ENCODE data around the gene LRP4. TPM values are rescaled to one million over a fixed set of nuclear protein-coding genes. Genes with fewer than 3 reads are reported as not detected.
"Not testable (repeated sequence)": the region's sequence is repeated elsewhere in the genome, so short reads cannot be mapped to it uniquely, and the experiment has no call there.

The LRP4 gene, protein sequence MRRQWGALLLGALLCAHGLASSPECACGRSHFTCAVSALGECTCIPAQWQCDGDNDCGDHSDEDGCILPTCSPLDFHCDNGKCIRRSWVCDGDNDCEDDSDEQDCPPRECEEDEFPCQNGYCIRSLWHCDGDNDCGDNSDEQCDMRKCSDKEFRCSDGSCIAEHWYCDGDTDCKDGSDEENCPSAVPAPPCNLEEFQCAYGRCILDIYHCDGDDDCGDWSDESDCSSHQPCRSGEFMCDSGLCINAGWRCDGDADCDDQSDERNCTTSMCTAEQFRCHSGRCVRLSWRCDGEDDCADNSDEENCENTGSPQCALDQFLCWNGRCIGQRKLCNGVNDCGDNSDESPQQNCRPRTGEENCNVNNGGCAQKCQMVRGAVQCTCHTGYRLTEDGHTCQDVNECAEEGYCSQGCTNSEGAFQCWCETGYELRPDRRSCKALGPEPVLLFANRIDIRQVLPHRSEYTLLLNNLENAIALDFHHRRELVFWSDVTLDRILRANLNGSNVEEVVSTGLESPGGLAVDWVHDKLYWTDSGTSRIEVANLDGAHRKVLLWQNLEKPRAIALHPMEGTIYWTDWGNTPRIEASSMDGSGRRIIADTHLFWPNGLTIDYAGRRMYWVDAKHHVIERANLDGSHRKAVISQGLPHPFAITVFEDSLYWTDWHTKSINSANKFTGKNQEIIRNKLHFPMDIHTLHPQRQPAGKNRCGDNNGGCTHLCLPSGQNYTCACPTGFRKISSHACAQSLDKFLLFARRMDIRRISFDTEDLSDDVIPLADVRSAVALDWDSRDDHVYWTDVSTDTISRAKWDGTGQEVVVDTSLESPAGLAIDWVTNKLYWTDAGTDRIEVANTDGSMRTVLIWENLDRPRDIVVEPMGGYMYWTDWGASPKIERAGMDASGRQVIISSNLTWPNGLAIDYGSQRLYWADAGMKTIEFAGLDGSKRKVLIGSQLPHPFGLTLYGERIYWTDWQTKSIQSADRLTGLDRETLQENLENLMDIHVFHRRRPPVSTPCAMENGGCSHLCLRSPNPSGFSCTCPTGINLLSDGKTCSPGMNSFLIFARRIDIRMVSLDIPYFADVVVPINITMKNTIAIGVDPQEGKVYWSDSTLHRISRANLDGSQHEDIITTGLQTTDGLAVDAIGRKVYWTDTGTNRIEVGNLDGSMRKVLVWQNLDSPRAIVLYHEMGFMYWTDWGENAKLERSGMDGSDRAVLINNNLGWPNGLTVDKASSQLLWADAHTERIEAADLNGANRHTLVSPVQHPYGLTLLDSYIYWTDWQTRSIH (N-terminal part only)
- not detected for total RNA-seq

DNA sequence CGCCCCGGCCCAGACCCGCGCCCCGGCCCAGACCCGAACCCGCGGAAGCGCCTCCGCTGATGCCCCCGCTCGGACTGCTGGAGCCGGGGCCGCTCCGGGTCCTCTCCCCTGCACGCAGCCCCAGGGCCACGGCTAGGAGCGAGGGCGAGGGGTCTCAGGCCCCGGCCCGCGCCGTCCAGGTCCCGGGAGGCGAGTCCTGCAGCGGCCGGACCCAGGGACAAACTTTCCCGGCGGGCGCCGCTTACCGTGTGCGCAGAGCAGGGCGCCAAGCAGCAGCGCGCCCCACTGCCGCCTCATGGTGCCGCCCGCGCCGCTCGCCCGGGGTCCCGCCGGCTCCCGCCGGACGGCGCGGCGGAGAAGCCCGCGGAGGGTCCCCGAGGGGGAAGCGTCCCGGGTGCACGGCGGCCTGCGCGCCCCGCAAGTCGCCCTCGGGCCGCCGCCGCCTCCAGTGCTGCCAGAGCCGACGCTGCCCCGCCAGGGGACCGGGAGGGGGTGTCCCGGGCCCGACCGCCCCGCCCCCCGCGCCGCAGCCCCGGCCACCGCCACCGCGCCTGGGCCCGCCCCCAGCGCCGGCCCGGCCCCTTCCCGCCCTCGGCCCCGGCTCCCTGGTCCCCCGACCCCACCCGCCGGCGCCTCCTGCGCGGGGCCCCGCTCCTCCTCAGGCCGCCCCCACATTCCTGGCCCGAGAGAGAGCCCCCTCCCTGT is at the start of gene LRP4:
Gene LRP4 (minus strand): TSS at position 468 of the 705 bp plus-strand sequence. CDS start 171 bp downstream, at position 297.
- Mint-ChIP-seq H3K27ac (no peak within 1 kb of the TSS), H3K27me3 (ENCODE audit: low read depth) (peaks cover 53% of the 10 kb centered on the region), H3K36me3 (ENCODE audit: low read depth) (no peaks in the 10 kb centered on the region), H3K9me3 (ENCODE audit: insufficient read depth) (no peaks in the 10 kb centered on the region), H3K4me3 (peak within 1 kb of the TSS; percentile 69), H3K4me1 (ENCODE audit: low read depth) (peaks cover 30% of the 10 kb centered on the region)
- ChIA-PET POLR2A (no interaction called here), CTCF (interaction anchor here (1.4 to 1.6 kb wide), 2 partner anchors 237 to 238 kb away, joined by 3 to 7 read pairs; no protein-coding TSS in a partner anchor)
- no peak for DNase-seq
- peak; percentile 72 for ATAC-seq

DNA sequence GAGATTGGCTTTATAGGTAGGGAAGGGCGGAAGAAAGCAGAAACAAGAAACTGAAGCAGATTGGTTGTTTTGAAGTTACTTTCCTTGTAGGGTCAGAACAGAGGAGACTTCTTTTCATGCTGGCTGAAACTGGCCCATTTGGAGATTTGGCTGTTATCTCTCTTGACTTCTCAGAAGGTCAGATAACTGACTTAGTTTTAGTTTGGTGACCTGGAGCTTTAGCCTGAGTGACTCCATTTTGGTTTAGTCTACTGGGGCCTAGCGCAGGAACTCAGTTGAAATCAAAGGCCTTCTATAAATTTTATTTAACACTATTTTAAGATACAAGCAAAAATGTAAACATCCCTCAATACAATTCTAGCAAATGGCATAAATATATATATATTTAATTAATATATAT is 49.6 kb upstream of the LRP4 start:
- no peak for ATAC-seq
- no peak for DNase-seq
- H3K4me3 Mint-ChIP-seq: no peak overlapping the region
- CTCF ChIA-PET: no interaction called here
- no peak overlapping the region for H3K27ac Mint-ChIP-seq
- H3K4me1 Mint-ChIP-seq (ENCODE audit: low read depth): no peaks in the 10 kb centered on the region
- H3K9me3 Mint-ChIP-seq (ENCODE audit: insufficient read depth): no peaks in the 10 kb centered on the region
- peaks cover 7% of the 10 kb centered on the region for H3K36me3 Mint-ChIP-seq (ENCODE audit: low read depth)
- H3K27me3 Mint-ChIP-seq (ENCODE audit: low read depth): no peaks in the 10 kb centered on the region
- POLR2A ChIA-PET: no interaction called here

DNA sequence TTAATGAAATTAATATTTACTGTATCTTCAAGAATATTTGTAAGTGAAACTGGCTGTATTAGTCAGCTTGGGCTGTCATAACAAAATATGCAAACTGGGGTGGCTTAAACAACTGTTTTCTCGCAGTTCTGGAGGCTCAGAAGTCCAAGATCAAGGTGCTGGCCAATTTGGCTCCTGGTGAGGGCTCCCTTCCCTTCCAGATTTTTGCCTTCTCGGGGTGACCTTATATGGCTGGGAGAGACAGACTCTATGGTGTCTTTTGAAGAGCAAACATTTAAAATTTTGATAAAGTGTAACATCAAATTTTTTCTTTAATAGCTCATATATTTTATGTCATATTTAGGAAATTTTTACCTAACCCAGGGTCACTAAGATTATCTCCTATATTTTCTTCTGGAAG is 48.4 kb upstream of the LRP4 start:
- H3K4me1 Mint-ChIP-seq (ENCODE audit: low read depth): no peaks in the 10 kb centered on the region
- no peak overlapping the region for H3K4me3 Mint-ChIP-seq
- H3K9me3 Mint-ChIP-seq (ENCODE audit: insufficient read depth): no peaks in the 10 kb centered on the region
- no peak for DNase-seq
- no peak for ATAC-seq
- POLR2A ChIA-PET: no interaction called here
- no peak overlapping the region for H3K27ac Mint-ChIP-seq
- no peaks in the 10 kb centered on the region for H3K27me3 Mint-ChIP-seq (ENCODE audit: low read depth)
- CTCF ChIA-PET: interaction anchor here (0.7 kb wide), 1 partner anchor 477 kb away, joined by 3 read pairs; no protein-coding TSS in a partner anchor
- peaks cover 10% of the 10 kb centered on the region for H3K36me3 Mint-ChIP-seq (ENCODE audit: low read depth)

DNA sequence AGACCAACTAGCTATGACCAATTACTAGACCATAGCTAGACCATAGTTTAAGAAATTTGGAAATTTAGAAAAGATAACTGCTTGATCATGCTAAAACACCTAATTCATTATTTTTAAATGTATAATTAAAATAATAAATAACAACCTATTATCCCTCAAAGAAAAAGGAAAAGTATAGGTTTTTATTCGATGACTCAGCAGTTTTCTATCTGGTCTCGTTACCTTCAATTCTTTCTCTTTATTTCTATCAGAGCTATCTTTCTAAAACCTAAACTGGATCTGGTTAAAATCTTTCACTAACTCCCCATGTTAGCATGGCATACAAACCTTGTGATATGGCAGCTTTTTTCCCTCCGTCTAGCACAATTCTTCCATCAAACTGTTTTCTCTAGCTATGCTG is 45.5 kb upstream of the LRP4 start:
- peaks cover 25% of the 10 kb centered on the region for H3K36me3 Mint-ChIP-seq (ENCODE audit: low read depth)
- H3K4me1 Mint-ChIP-seq (ENCODE audit: low read depth): no peaks in the 10 kb centered on the region
- peaks cover 4% of the 10 kb centered on the region for H3K9me3 Mint-ChIP-seq (ENCODE audit: insufficient read depth)
- ChIA-PET CTCF (interaction anchor here (2.0 kb wide), 1 partner anchor 21 kb away, joined by 6 read pairs; no protein-coding TSS in a partner anchor), POLR2A (no interaction called here)
- no peaks in the 10 kb centered on the region for H3K27me3 Mint-ChIP-seq (ENCODE audit: low read depth)
- ATAC-seq: no peak
- H3K4me3 Mint-ChIP-seq: no peak overlapping the region
- no peak for DNase-seq
- no peak overlapping the region for H3K27ac Mint-ChIP-seq

DNA sequence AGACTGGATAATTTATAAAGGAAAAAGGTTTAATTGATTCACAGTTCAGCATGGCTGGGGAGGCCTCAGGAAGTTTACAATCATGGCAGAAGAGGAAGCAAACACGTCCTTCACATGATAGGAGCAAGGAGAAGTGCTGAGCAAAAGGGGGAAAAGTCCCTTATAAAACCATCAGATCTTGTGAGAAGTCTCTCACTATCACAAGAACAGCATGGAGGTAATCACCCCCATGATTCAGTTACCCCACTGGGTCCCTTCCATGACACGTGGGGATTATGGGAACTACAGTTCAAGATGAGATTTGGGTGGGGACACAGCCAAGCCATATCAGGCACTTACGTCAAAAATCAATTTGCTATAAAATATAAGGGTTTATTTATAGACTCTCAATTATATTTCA is 43.5 kb upstream of the LRP4 start:
- H3K27ac Mint-ChIP-seq; H3K4me3 Mint-ChIP-seq; POLR2A ChIA-PET; H3K9me3 Mint-ChIP-seq (ENCODE audit: insufficient read depth); CTCF ChIA-PET; DNase-seq; ATAC-seq; H3K27me3 Mint-ChIP-seq (ENCODE audit: low read depth); H3K4me1 Mint-ChIP-seq (ENCODE audit: low read depth): not testable (repeated sequence)
- peaks cover 29% of the 10 kb centered on the region for H3K36me3 Mint-ChIP-seq (ENCODE audit: low read depth)

DNA sequence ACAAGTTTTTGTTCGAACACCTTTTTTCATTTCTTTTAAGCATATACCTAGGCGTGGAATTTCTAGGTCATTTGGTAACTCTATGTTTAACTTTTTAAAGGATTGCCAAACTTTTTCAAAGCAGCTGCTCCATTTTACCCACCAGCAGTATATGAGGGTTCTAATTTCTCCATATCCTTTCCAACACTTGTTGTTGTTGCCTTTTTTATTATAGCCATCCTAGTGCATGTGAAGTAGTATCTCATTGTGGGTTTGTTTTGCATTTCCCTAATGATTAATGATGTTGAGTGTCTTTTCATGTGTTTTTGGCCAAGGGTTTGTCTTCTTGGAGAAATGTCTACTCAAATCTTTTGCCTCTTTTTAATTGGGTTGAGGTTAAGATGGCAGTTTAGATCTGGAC is 42.7 kb upstream of the LRP4 start:
- ChIA-PET POLR2A (no interaction called here), CTCF (no interaction called here)

DNA sequence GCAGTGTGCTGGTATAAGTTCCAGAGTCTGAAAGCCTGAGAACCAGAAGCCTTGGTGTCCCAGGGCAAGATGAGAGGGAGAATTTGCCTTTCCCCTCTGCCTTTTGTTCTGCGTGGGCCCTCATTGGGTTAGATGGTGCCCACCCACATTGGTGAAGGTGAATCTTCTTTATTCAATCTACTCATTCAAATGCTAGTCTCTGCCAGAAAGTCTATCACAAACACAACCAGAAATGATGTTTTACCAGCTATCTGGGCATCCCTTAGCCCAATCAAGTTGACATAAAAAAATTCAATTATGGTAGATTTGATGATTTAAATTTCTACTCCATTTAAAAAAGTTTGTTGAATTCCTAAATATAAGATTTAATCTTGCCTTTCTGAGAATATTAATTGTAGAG is 40.4 kb upstream of the LRP4 start:
- Mint-ChIP-seq H3K36me3 (ENCODE audit: low read depth) (peaks cover 22% of the 10 kb centered on the region), H3K27me3 (ENCODE audit: low read depth) (no peaks in the 10 kb centered on the region), H3K9me3 (ENCODE audit: insufficient read depth) (peaks cover 4% of the 10 kb centered on the region), H3K4me3 (no peak overlapping the region), H3K4me1 (ENCODE audit: low read depth) (no peaks in the 10 kb centered on the region), H3K27ac (no peak overlapping the region)
- ATAC-seq (no peak), DNase-seq (no peak)
- CTCF ChIA-PET: no interaction called here
- POLR2A ChIA-PET: interaction anchor here (0.6 kb wide), 1 partner anchor 22 kb away, joined by 3 read pairs; no protein-coding TSS in a partner anchor

More for the DNA sequence above, 42.7 kb upstream of the LRP4 start:
- Mint-ChIP-seq H3K9me3 (ENCODE audit: insufficient read depth) (peaks cover 4% of the 10 kb centered on the region), H3K27ac (no peak overlapping the region), H3K4me1 (ENCODE audit: low read depth) (no peaks in the 10 kb centered on the region), H3K4me3 (no peak overlapping the region), H3K36me3 (ENCODE audit: low read depth) (peaks cover 29% of the 10 kb centered on the region), H3K27me3 (ENCODE audit: low read depth) (no peaks in the 10 kb centered on the region)
- ATAC-seq (no peak), DNase-seq (no peak)

DNA sequence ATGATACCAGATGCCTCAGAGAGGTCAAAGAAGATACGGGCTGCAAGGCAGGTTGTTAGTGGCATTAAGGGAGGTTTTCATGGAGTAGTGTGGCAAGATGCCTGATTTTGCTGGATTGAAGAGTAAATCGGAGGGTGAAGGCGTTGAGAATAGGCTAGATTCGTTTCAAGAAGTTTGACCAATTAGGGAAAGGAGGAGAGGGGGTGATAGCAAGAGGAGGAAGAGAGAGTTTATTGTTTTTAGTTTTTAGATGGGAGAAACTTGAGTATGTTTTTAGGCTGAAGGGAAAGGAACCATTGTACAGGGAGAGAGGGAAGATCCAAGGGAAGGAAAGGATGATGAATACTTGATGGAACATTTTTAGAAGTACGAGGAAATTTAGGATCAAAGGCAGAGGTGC is 34.7 kb upstream of the LRP4 start:
- ATAC-seq: no peak
- Mint-ChIP-seq H3K4me1 (ENCODE audit: low read depth) (peaks cover 12% of the 10 kb centered on the region), H3K27me3 (ENCODE audit: low read depth) (no peaks in the 10 kb centered on the region), H3K4me3 (no peak overlapping the region), H3K36me3 (ENCODE audit: low read depth) (no peaks in the 10 kb centered on the region), H3K27ac (no peak overlapping the region), H3K9me3 (ENCODE audit: insufficient read depth) (no peaks in the 10 kb centered on the region)
- ChIA-PET POLR2A (no interaction called here), CTCF (no interaction called here)
- no peak for DNase-seq

DNA sequence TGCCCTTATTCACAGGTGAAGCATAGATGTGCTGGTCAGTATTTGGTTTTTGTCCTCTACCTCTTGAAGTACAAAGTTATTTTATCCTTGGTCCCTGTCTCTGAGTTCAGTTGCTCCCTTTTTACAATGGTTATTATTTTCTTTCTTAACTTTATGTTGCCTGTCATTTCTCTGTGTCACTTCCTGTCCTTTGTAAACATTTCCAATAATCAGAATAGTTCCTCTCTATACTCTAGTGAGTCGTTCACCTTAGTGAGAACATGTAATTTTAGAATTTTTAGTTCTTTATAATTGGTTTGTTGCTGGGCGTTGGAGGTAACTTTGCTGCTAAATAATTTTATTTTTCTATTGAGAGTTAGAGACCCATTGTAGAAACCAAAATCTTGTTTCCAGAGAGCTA is 34.2 kb upstream of the LRP4 start:
- POLR2A ChIA-PET: no interaction called here
- CTCF ChIA-PET: interaction anchor here (1.0 kb wide), 1 partner anchor 306 kb away, joined by 3 read pairs; no protein-coding TSS in a partner anchor
- no peak overlapping the region for H3K27ac Mint-ChIP-seq
- H3K4me1 Mint-ChIP-seq (ENCODE audit: low read depth): peaks cover 12% of the 10 kb centered on the region
- ATAC-seq (no peak), DNase-seq (no peak)
- no peaks in the 10 kb centered on the region for H3K36me3 Mint-ChIP-seq (ENCODE audit: low read depth)
- no peak overlapping the region for H3K4me3 Mint-ChIP-seq
- H3K9me3 Mint-ChIP-seq (ENCODE audit: insufficient read depth): no peaks in the 10 kb centered on the region
- no peaks in the 10 kb centered on the region for H3K27me3 Mint-ChIP-seq (ENCODE audit: low read depth)

DNA sequence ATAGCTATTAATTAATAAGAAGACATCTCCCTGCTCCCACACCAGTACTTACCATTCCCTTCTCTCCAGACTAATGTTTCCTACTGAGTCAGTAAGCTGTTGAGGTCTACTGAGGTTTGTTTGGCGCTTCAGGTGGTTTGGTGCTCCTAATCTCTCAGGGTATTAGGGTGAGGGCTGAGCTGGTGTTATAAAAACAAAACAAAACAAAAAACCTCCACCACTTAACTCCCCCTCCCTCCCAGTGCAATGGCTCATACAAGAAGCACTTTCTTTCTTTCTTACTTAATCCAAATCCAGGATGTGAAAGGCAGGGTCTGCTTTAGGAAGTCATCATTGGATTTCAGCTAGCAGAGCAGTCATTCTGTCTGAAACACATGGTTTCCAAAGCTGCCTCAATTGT is 33.5 kb upstream of the LRP4 start:
- ATAC-seq: no peak
- peaks cover 12% of the 10 kb centered on the region for H3K4me1 Mint-ChIP-seq (ENCODE audit: low read depth)
- ChIA-PET CTCF (interaction anchor here (1.0 to 1.2 kb wide), 2 partner anchors 11 to 307 kb away, joined by 3 read pairs; no protein-coding TSS in a partner anchor), POLR2A (no interaction called here)
- H3K36me3 Mint-ChIP-seq (ENCODE audit: low read depth): no peaks in the 10 kb centered on the region
- H3K27ac Mint-ChIP-seq: no peak overlapping the region
- no peaks in the 10 kb centered on the region for H3K9me3 Mint-ChIP-seq (ENCODE audit: insufficient read depth)
- DNase-seq: no peak
- no peaks in the 10 kb centered on the region for H3K27me3 Mint-ChIP-seq (ENCODE audit: low read depth)
- H3K4me3 Mint-ChIP-seq: no peak overlapping the region

DNA sequence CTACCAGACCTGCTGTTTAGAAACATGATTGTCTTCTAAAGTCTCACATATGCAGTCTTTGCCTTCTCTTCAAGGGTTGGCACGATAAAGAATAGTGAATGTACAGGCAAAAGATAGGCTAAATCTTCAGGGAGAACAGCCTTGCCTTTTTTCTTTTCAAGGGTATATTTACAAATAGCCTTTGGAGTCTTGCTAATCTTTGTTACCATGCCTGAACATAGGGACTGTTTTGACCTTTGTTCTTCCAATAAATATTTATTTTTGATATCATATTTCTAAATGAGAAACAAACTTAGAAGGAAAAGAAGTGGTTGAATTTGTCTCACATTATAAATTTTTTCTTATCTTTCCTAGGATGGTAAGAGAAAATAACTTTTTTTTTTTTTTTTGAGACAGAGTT is 30.9 kb upstream of the LRP4 start:
- Mint-ChIP-seq H3K27ac (no peak overlapping the region), H3K36me3 (ENCODE audit: low read depth) (no peaks in the 10 kb centered on the region), H3K4me3 (no peak overlapping the region), H3K9me3 (ENCODE audit: insufficient read depth) (no peaks in the 10 kb centered on the region), H3K27me3 (ENCODE audit: low read depth) (no peaks in the 10 kb centered on the region), H3K4me1 (ENCODE audit: low read depth) (peaks cover 12% of the 10 kb centered on the region)
- ChIA-PET CTCF (interaction anchor here (0.6 to 2.4 kb wide), 2 partner anchors 205 to 353 kb away, joined by 3 to 7 read pairs; no protein-coding TSS in a partner anchor), POLR2A (interaction anchor here (1.0 kb wide), 1 partner anchor 13 kb away, joined by 3 read pairs; the partner anchor contains the start of gene CSTPP1)
- no peak for ATAC-seq
- no peak for DNase-seq
